Nephron (organoid): ENCODE data around the gene TMEM247.

Experiments
- H3K27ac Mint-ChIP-seq, 3 experiments: 2 replicates each; pipeline ENCODE4 v1.8.0; 2020; ENCODE audit warnings: mixed read lengths in 3 of 3, mild to moderate bottlenecking in 2 of 3, moderate library complexity in 1 of 3
- H3K27me3 Mint-ChIP-seq: 2 replicates; pipeline ENCODE4 v1.8.0; 2021; ENCODE audit warnings: low read depth, mild to moderate bottlenecking, moderate library complexity, mixed read lengths
- H3K36me3 Mint-ChIP-seq: 2 replicates; pipeline ENCODE4 v1.8.0; 2020; ENCODE audit warnings: low read depth, mixed read lengths
- H3K4me1 Mint-ChIP-seq: 2 replicates; pipeline ENCODE4 v1.8.0; 2020; ENCODE audit warnings: mixed read lengths
- H3K4me3 Mint-ChIP-seq, 3 experiments: 2 replicates each; pipeline ENCODE4 v1.8.0; 2020; ENCODE audit warnings: mild to moderate bottlenecking in 3 of 3, mixed read lengths in 3 of 3, moderate library complexity in 2 of 3
- H3K9me3 Mint-ChIP-seq: 2 replicates; pipeline ENCODE4 v1.8.0; 2020; ENCODE audit warnings: mixed read lengths
- TF ChIP-seq, protein P1 (sequence below), 3 experiments: fragments of 200-600 bp; sonication (generic); IDR thresholded peaks; one replicate each; pipeline ENCODE4 v1.5.0; 2021; ENCODE audit warnings: antibody characterized with exemption in 3 of 3; ENCODE audit not compliant: unreplicated experiment in 3 of 3

TMEM247 gene

GRCh38 chr2:46492301-46492700 is 12.9 kb downstream of the TMEM247 start:
- Mint-ChIP-seq H3K27me3 (peaks cover 10% of the 10 kb centered on the region), H3K4me3 (no peak overlapping the region)

GRCh38 chr2:46493241-46493970 is 14.0 kb downstream of the TMEM247 start:
- Mint-ChIP-seq H3K9me3 (no peaks in the 10 kb centered on the region), H3K4me1 (peaks cover 31% of the 10 kb centered on the region)
- TF ChIP-seq, protein P1, sequence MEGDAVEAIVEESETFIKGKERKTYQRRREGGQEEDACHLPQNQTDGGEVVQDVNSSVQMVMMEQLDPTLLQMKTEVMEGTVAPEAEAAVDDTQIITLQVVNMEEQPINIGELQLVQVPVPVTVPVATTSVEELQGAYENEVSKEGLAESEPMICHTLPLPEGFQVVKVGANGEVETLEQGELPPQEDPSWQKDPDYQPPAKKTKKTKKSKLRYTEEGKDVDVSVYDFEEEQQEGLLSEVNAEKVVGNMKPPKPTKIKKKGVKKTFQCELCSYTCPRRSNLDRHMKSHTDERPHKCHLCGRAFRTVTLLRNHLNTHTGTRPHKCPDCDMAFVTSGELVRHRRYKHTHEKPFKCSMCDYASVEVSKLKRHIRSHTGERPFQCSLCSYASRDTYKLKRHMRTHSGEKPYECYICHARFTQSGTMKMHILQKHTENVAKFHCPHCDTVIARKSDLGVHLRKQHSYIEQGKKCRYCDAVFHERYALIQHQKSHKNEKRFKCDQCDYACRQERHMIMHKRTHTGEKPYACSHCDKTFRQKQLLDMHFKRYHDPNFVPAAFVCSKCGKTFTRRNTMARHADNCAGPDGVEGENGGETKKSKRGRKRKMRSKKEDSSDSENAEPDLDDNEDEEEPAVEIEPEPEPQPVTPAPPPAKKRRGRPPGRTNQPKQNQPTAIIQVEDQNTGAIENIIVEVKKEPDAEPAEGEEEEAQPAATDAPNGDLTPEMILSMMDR (IDR thresholded peaks at IDR 0.05; ENCODE audit: unreplicated experiment in 3 of 3), result no peak

More at GRCh38 chr2:46492301-46492700, 12.9 kb downstream of the TMEM247 start:
- Mint-ChIP-seq H3K36me3 (no peaks in the 10 kb centered on the region), H3K9me3 (no peaks in the 10 kb centered on the region), H3K27ac (peak overlapping the region in 1 of 3 experiments; percentile 36), H3K4me1 (peaks cover 36% of the 10 kb centered on the region)
- TF ChIP-seq, protein P1 (IDR thresholded peaks at IDR 0.05; ENCODE audit: unreplicated experiment in 3 of 3), result no peak

GRCh38 chr2:46493971-46494250 is 14.5 kb downstream of the TMEM247 start:
- TF ChIP-seq, protein P1 (IDR thresholded peaks at IDR 0.05; ENCODE audit: unreplicated experiment in 3 of 3), result no peak

More at GRCh38 chr2:46493241-46493970, 14.0 kb downstream of the TMEM247 start:
- peak overlapping the region in 2 of 3 experiments; percentile 1 to 13 for H3K27ac Mint-ChIP-seq
- no peaks in the 10 kb centered on the region for H3K36me3 Mint-ChIP-seq
- H3K4me3 Mint-ChIP-seq, result no peak overlapping the region
- H3K27me3 Mint-ChIP-seq, result peaks cover 20% of the 10 kb centered on the region

DNA sequence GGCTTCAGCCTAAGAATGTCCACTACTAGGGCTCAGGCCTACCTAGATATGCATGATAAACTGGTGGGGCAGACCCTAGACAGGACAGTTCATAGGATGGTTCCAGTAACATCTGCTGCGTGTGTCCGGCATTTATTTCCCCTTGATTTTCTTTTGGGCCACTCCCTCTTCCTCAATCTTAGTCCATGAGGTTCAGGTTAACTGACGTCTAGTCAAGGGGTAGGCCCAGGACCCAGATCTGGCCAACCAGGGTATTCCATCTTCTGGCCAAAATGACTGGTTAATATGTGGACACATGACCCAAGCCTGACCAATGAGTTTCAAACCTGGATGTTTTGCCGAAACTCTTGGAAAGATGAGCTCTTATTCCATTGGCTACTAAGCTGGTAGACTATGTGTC is 15.2 kb downstream of the TMEM247 start:
- Mint-ChIP-seq H3K36me3 (no peaks in the 10 kb centered on the region), H3K9me3 (no peaks in the 10 kb centered on the region), H3K27me3 (peaks cover 23% of the 10 kb centered on the region), H3K27ac (no peak overlapping the region), H3K4me1 (peaks cover 28% of the 10 kb centered on the region), H3K4me3 (no peak overlapping the region)
- TF ChIP-seq, protein P1 (IDR thresholded peaks at IDR 0.05; ENCODE audit: unreplicated experiment in 3 of 3), result no peak

More at GRCh38 chr2:46493971-46494250, 14.5 kb downstream of the TMEM247 start:
- no peaks in the 10 kb centered on the region for H3K36me3 Mint-ChIP-seq
- peaks cover 21% of the 10 kb centered on the region for H3K27me3 Mint-ChIP-seq
- H3K27ac Mint-ChIP-seq, result peak overlapping the region in 2 of 3 experiments; percentile 1 to 13
- peaks cover 31% of the 10 kb centered on the region for H3K4me1 Mint-ChIP-seq
- H3K4me3 Mint-ChIP-seq, result no peak overlapping the region
- no peaks in the 10 kb centered on the region for H3K9me3 Mint-ChIP-seq

- Mint-ChIP-seq H3K27ac (no peak overlapping the region), H3K27me3 (peaks cover 30% of the 10 kb centered on the region), H3K36me3 (no peaks in the 10 kb centered on the region), H3K9me3 (no peaks in the 10 kb centered on the region), H3K4me1 (peaks cover 25% of the 10 kb centered on the region), H3K4me3 (peak overlapping the region in 1 of 3 experiments; percentile 21)
- TF ChIP-seq, protein P1 (IDR thresholded peaks at IDR 0.05; ENCODE audit: unreplicated experiment in 3 of 3), result no peak
Measured at GRCh38 chr2:46495231-46496030, 16.1 kb downstream of the TMEM247 start.
